SU-DHL-6 (cell line): ENCODE measurements around the gene KCNK3.

Source experiments
- H2AFZ ChIP-seq: fragments of 200-600 bp; sonication (generic); 2 replicates; pipeline ENCODE4 v1.6.1; 2014; ENCODE audit warnings: low read depth, mild to moderate bottlenecking, moderate library complexity, mixed read lengths, antibody characterized with exemption, low read length; ENCODE audit not compliant: severe bottlenecking
- H3F3A ChIP-seq: fragments of 200-600 bp; shearing (Covaris generic); 2 replicates; pipeline ENCODE4 v1.6.0; 2016; ENCODE audit warnings: antibody characterized with exemption, mild to moderate bottlenecking; ENCODE audit not compliant: insufficient read depth
- H3K27ac ChIP-seq: fragments of 200-600 bp; sonication (generic); 2 replicates; pipeline ENCODE4 v1.5.1; 2016; ENCODE audit warnings: low read depth, mild to moderate bottlenecking, low read length, moderate library complexity, mixed read lengths
- H3K27me3 ChIP-seq: fragments of 200-600 bp; sonication (generic), shearing (Covaris generic); 2 replicates; pipeline ENCODE4 v1.6.0; 2014; ENCODE audit warnings: mild to moderate bottlenecking, low read length
- H3K36me3 ChIP-seq: fragments of 200-600 bp; sonication (generic); 2 replicates; pipeline ENCODE4 v1.6.1; 2014; ENCODE audit warnings: mild to moderate bottlenecking, low read length, mixed read lengths
- H3K4me2 ChIP-seq: fragments of 300-600, 200-600 bp; shearing (Covaris generic), sonication (generic); 2 replicates; pipeline ENCODE4 v1.6.0; 2014; ENCODE audit warnings: low read length, low read depth, mild to moderate bottlenecking; ENCODE audit not compliant: poor library complexity, severe bottlenecking
- H3K4me3 ChIP-seq: fragments of 200-600 bp; sonication (generic); 2 replicates; pipeline ENCODE4 v1.5.1; 2014; ENCODE audit warnings: antibody characterized with exemption, low read length, mild to moderate bottlenecking, mixed read lengths; ENCODE audit not compliant: insufficient read depth, poor library complexity, severe bottlenecking
- H3K79me2 ChIP-seq: fragments of 200-600 bp; sonication (generic); 2 replicates; pipeline ENCODE4 v1.6.1; 2014; ENCODE audit warnings: mild to moderate bottlenecking, low read length, moderate library complexity; ENCODE audit not compliant: insufficient read depth
- H3K9ac ChIP-seq: fragments of 200-600 bp; sonication (generic); 2 replicates; pipeline ENCODE4 v1.7.0; 2014; ENCODE audit warnings: mild to moderate bottlenecking, low read length
- H3K9me2 ChIP-seq: fragments of 200-600 bp; sonication (generic); replicated peaks from 2 replicates; pipeline ENCODE4 v1.6.1; 2014; ENCODE audit warnings: low read length; ENCODE audit not compliant: insufficient read depth
- H3K9me3 ChIP-seq: fragments of 200-600 bp; sonication (generic); 2 replicates; pipeline ENCODE4 v1.6.1; 2014; ENCODE audit warnings: low read length, mixed read lengths; ENCODE audit not compliant: insufficient read depth
- H4K20me1 ChIP-seq: fragments of 200-600 bp; sonication (generic); 2 replicates; pipeline ENCODE4 v1.6.1; 2014; ENCODE audit warnings: low read depth, mild to moderate bottlenecking, antibody characterized with exemption, low read length, moderate library complexity, mixed read lengths
- EZH2phosphoT487 ChIP-seq: fragments of 200-600 bp; sonication (generic), shearing (Covaris generic); conservative IDR thresholded peaks from 2 replicates; pipeline ENCODE4 v1.6.1; 2018; ENCODE audit warnings: mild to moderate bottlenecking, antibody characterized with exemption, low read length, moderate library complexity, mixed read lengths
- TF ChIP-seq, protein P1 (sequence below): fragments of 200-600 bp; sonication (generic); IDR thresholded peaks from one replicate; pipeline ENCODE4 v1.5.1; 2017; ENCODE audit warnings: antibody characterized with exemption, mild to moderate bottlenecking, low read length, moderate library complexity; ENCODE audit not compliant: insufficient read depth, poor library complexity, severe bottlenecking

Gene KCNK3

GRCh38 chr2:26692279-26692896 lies at the start of gene KCNK3:
Gene KCNK3, plus strand, starts transcription at chr2:26692722. Its CDS starts 154 bp downstream, at chr2:26692876.
- H3K9me3 ChIP-seq, result no peaks in the 10 kb centered on the region
- TF ChIP-seq, protein P1, sequence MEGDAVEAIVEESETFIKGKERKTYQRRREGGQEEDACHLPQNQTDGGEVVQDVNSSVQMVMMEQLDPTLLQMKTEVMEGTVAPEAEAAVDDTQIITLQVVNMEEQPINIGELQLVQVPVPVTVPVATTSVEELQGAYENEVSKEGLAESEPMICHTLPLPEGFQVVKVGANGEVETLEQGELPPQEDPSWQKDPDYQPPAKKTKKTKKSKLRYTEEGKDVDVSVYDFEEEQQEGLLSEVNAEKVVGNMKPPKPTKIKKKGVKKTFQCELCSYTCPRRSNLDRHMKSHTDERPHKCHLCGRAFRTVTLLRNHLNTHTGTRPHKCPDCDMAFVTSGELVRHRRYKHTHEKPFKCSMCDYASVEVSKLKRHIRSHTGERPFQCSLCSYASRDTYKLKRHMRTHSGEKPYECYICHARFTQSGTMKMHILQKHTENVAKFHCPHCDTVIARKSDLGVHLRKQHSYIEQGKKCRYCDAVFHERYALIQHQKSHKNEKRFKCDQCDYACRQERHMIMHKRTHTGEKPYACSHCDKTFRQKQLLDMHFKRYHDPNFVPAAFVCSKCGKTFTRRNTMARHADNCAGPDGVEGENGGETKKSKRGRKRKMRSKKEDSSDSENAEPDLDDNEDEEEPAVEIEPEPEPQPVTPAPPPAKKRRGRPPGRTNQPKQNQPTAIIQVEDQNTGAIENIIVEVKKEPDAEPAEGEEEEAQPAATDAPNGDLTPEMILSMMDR, result no peak
- no peak for TF ChIP-seq EZH2phosphoT487
- no peaks in the 10 kb centered on the region for H3K27me3 ChIP-seq
- H3K4me2 ChIP-seq, result no peak within 1 kb of the TSS
- H4K20me1 ChIP-seq, result no peaks in the 10 kb centered on the region
- H3F3A ChIP-seq, result no peaks in the 10 kb centered on the region
- no peak within 1 kb of the TSS for H3K4me3 ChIP-seq
- H3K27ac ChIP-seq, result no peak within 1 kb of the TSS
- H3K9me2 ChIP-seq, result no peaks in the 10 kb centered on the region
- no peak within 1 kb of the TSS for H3K9ac ChIP-seq
- no peaks in the 10 kb centered on the region for H3K36me3 ChIP-seq
- H3K79me2 ChIP-seq, result no peaks in the 10 kb centered on the region
- no peak within 1 kb of the TSS for H2AFZ ChIP-seq

GRCh38 chr2:26644188-26644835 lies 48.2 kb upstream of the KCNK3 start:
- no peak overlapping the region for H3K4me3 ChIP-seq
- TF ChIP-seq EZH2phosphoT487, result no peak
- H3K27me3 ChIP-seq, result no peaks in the 10 kb centered on the region
- no peaks in the 10 kb centered on the region for H4K20me1 ChIP-seq
- no peak overlapping the region for H2AFZ ChIP-seq
- no peak overlapping the region for H3K27ac ChIP-seq
- H3K9me3 ChIP-seq, result no peaks in the 10 kb centered on the region
- no peaks in the 10 kb centered on the region for H3K36me3 ChIP-seq
- no peaks in the 10 kb centered on the region for H3K9me2 ChIP-seq
- H3K4me2 ChIP-seq, result no peak overlapping the region
- H3K9ac ChIP-seq, result no peak overlapping the region
- H3F3A ChIP-seq, result no peaks in the 10 kb centered on the region
- H3K79me2 ChIP-seq, result no peaks in the 10 kb centered on the region

DNA sequence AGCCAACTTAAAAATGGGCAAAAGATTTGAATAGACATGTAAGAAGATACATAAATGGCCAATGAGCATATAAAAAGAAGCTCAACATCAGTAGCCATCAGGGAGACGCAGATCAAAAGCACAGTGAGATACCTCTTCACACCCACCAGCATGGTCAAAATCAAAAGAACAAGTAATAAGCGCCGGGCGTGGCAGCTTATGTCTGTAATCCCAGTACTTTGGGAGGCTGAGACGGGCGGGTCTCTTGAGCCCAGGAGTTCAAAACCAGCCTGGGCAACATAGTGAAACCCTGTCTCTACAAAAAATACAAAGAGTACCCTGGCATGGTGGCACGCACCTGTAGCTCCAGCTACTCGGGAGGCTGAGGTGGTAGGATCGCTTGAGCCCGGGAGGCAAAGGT lies 46.8 kb upstream of the KCNK3 start:
- no peak overlapping the region for H3K9ac ChIP-seq
- no peak overlapping the region for H2AFZ ChIP-seq
- H3K9me3 ChIP-seq, result no peaks in the 10 kb centered on the region
- H4K20me1 ChIP-seq, result no peaks in the 10 kb centered on the region
- H3K36me3 ChIP-seq, result no peaks in the 10 kb centered on the region
- H3K27ac ChIP-seq, result no peak overlapping the region
- H3K4me2 ChIP-seq, result no peak overlapping the region
- TF ChIP-seq EZH2phosphoT487, result no peak
- TF ChIP-seq, protein P1, result no peak
- H3K4me3 ChIP-seq, result no peak overlapping the region
- H3K9me2 ChIP-seq, result no peaks in the 10 kb centered on the region
- H3K27me3 ChIP-seq, result no peaks in the 10 kb centered on the region
- H3K79me2 ChIP-seq, result no peaks in the 10 kb centered on the region
- H3F3A ChIP-seq, result no peaks in the 10 kb centered on the region

DNA sequence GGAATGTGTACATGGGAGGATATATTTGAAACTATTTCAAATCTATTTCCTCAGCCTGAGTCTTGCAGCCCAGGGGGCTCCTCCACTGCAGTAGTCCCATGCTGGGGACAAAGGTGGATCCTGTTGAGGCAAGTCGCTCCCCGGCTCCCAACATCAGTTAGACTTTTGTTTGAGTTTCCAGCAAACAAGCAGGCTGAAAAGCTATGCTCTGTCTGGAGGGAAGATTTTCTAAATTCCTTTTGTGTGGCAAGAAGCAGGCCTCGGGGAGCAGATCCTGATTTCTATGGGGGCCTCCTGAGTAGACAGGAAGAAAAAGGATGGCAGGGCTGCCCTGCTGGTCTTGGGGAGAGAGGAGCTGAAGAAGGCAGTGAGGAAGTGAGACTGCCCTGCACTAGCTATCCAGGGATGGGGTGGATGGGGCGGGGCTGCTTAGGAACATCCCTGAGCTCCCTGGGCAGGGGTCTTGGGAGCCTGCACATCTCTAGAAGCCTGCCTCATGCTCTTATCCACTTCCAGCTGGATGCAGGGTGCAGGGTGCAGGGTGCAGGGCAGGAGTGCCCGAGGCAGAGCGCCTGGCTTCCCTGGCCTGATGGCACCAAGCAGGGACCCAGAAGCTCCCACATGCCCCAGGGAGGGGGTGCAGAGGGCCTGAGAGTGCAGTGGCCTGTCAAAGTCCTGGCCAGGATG lies 45.4 kb upstream of the KCNK3 start:
- H3K27me3 ChIP-seq, result no peaks in the 10 kb centered on the region
- no peak for TF ChIP-seq EZH2phosphoT487
- TF ChIP-seq, protein P1, result no peak
- no peak overlapping the region for H3K27ac ChIP-seq

More for the DNA sequence above, 45.4 kb upstream of the KCNK3 start:
- no peak overlapping the region for H2AFZ ChIP-seq
- H3K9me2 ChIP-seq, result no peaks in the 10 kb centered on the region
- no peaks in the 10 kb centered on the region for H4K20me1 ChIP-seq
- H3K9me3 ChIP-seq, result no peaks in the 10 kb centered on the region
- no peaks in the 10 kb centered on the region for H3K79me2 ChIP-seq
- H3K36me3 ChIP-seq, result no peaks in the 10 kb centered on the region
- H3F3A ChIP-seq, result no peaks in the 10 kb centered on the region
- no peak overlapping the region for H3K4me2 ChIP-seq
- no peak overlapping the region for H3K4me3 ChIP-seq
- no peak overlapping the region for H3K9ac ChIP-seq
